Activated CD8-positive, alpha-beta memory T cell treated with anti-CD3 and anti-CD28 coated beads, Interleukin-2, amount 50 U/mL, for 1 hour (primary cell): ENCODE measurements around the gene RPL15.

Source experiments
- DNase-seq: peaks from one replicate; pipeline ENCODE4 v3.0.0-alpha.2; 2020; ENCODE audit errors: extremely low read depth

Gene RPL15

GRCh38 chr3:23928524-23928923, 11.6 kb downstream of the RPL15 start:
- no peak for DNase-seq

GRCh38 chr3:23931597-23931996, 14.7 kb downstream of the RPL15 start:
- DNase-seq: no peak

GRCh38 chr3:23932571-23932970, 15.6 kb downstream of the RPL15 start:
- no peak for DNase-seq

- DNase-seq: no peak
These were observed 17.3 kb downstream of the RPL15 start for GRCh38 chr3:23934253-23934652.

- DNase-seq: no peak
These were observed 20.4 kb downstream of the RPL15 start for GRCh38 chr3:23937296-23937695.

GRCh38 chr3:23938688-23939087, 21.8 kb downstream of the RPL15 start:
- DNase-seq: no peak

GRCh38 chr3:23940775-23941174, 23.8 kb downstream of the RPL15 start:
- no peak for DNase-seq

- no peak for DNase-seq
These were observed 24.5 kb downstream of the RPL15 start for GRCh38 chr3:23941440-23941839.

- DNase-seq: no peak
These were observed 25.6 kb downstream of the RPL15 start for GRCh38 chr3:23942546-23942945.

GRCh38 chr3:23944007-23944783, 27.3 kb downstream of the RPL15 start:
- no peak for DNase-seq

- DNase-seq: peak; percentile 42
These were observed 28.1 kb downstream of the RPL15 start, which contains the start of gene NR1D2 for GRCh38 chr3:23944861-23945662. NR1D2 (plus strand) TSS chr3:23945286; CDS start chr3:23945579, 293 bp downstream.

- no peak for DNase-seq
These were observed 28.7 kb downstream of the RPL15 start for GRCh38 chr3:23945663-23945912.

GRCh38 chr3:23945913-23946687, 29.2 kb downstream of the RPL15 start:
- peak; percentile 83 for DNase-seq

- no peak for DNase-seq
These were observed 31.8 kb downstream of the RPL15 start for GRCh38 chr3:23948761-23949160.

GRCh38 chr3:23949784-23950183, 32.9 kb downstream of the RPL15 start:
- DNase-seq: no peak

GRCh38 chr3:23950293-23950692, 33.4 kb downstream of the RPL15 start:
- DNase-seq: no peak

GRCh38 chr3:23952646-23953045, 35.7 kb downstream of the RPL15 start:
- no peak for DNase-seq

GRCh38 chr3:23953523-23953922, 36.6 kb downstream of the RPL15 start:
- DNase-seq: no peak

- no peak for DNase-seq
These were observed 37.2 kb downstream of the RPL15 start for GRCh38 chr3:23954144-23954543.

GRCh38 chr3:23956701-23957100, 39.8 kb downstream of the RPL15 start:
- DNase-seq: no peak

GRCh38 chr3:23959135-23959900, 42.4 kb downstream of the RPL15 start:
- no peak for DNase-seq

GRCh38 chr3:23960649-23961048, 43.7 kb downstream of the RPL15 start:
- no peak for DNase-seq
